Tibial nerve (tissue), 4 donors: ENCODE data around the gene PAPOLA. TPM values are rescaled to one million over a fixed set of nuclear protein-coding genes. Genes with fewer than 3 reads are reported as not detected.

Experiments used
- DNase-seq, 2 donors: peaks; one replicate each; pipeline ENCODE4 v3.0.0-alpha.2; 2019; ENCODE audit warnings: low spot score in 2 of 2
- H3K27ac ChIP-seq, 4 donors: fragments of 200-600 bp; sonication (generic) in 3 of 4; one replicate each; pipeline ENCODE4 v1.5.1; 2017 to 2019; ENCODE audit warnings: mild to moderate bottlenecking in 1 of 4
- H3K27me3 ChIP-seq, 2 donors: fragments of 200-600 bp; sonication (generic) in 1 of 2; one replicate each; pipeline versions ENCODE4 v1.5.1 to v1.6.0; 2017 to 2019
- H3K36me3 ChIP-seq, 3 donors: fragments of 200-600 bp; sonication (generic); one replicate each; pipeline ENCODE4 v1.5.1; 2018 to 2019
- H3K4me1 ChIP-seq, 4 donors: fragments of 200-600 bp; sonication (generic) in 3 of 4; one replicate each; pipeline ENCODE4 v1.5.1; 2017 to 2019
- H3K4me3 ChIP-seq, 4 donors: fragments of 200-600 bp; sonication (generic) in 3 of 4; one replicate each; pipeline ENCODE4 v1.5.1; 2017 to 2019; ENCODE audit warnings: mild to moderate bottlenecking in 1 of 4, moderate library complexity in 1 of 4
- H3K9me3 ChIP-seq, 4 donors: fragments of 200-600 bp; sonication (generic) in 3 of 4; one replicate each; pipeline ENCODE4 v1.5.1; 2017 to 2019
- CTCF ChIP-seq, 5 experiments: fragments of 200-600 bp in 3 of 5; fragments of 450-650 bp in 2 of 5; sonication (generic) in 3 of 5; IDR thresholded peaks; one replicate each; pipeline ENCODE4 v1.5.1; 2016 to 2019; ENCODE audit warnings: antibody characterized with exemption in 5 of 5, mild to moderate bottlenecking in 3 of 5, moderate library complexity in 2 of 5
- EP300 ChIP-seq, 2 donors: sonication (generic); formaldehyde crosslinking; IDR thresholded peaks; one replicate each; pipeline ENCODE4 v1.6.1; 2017; ENCODE audit warnings: antibody characterized with exemption in 2 of 2, mild to moderate bottlenecking in 1 of 2
- POLR2A ChIP-seq, 2 donors: fragments of 450-650 bp; IDR thresholded peaks; one replicate each; pipeline ENCODE4 v1.6.1; 2017; ENCODE audit warnings: antibody characterized with exemption in 2 of 2, mild to moderate bottlenecking in 2 of 2, moderate library complexity in 2 of 2
- WGBS, 2 donors: methylation state at CpG; one replicate each; pipeline ENCODE4 v1.1.5; 2018; 5-methylcytosine and 5-hydroxymethylcytosine counted together
- total RNA-seq, 4 donors: library from RNA; depleted of rRNA; stranded (reverse); fragments of >200 nt; gene quantifications; one replicate each; pipeline ENCODE4 v1.1.0, GENCODE V29; 2016

Gene PAPOLA
- total RNA-seq, 4 donors from 2014 or later, result 129 to 141 (median 135) TPM

GRCh38 chr14:96585672-96586013, 83.5 kb downstream of the PAPOLA start:
- Histone ChIP-seq H3K27me3 (peaks cover 0 to 58% of the 10 kb centered on the region in 2 donors), H3K4me1 (peaks cover 0 to 7% (median 0%) of the 10 kb centered on the region in 4 donors), H3K9me3 (no peaks in the 10 kb centered on the region), H3K27ac (no peak overlapping the region), H3K36me3 (no peaks in the 10 kb centered on the region), H3K4me3 (no peak overlapping the region)
- TF ChIP-seq CTCF (IDR thresholded peaks at IDR 0.05) (no peak), EP300 (IDR thresholded peaks at IDR 0.05) (no peak), POLR2A (IDR thresholded peaks at IDR 0.05) (no peak)
- no peak for DNase-seq
- 58 to 71% methylated on average over 3 of the region's 3 CpGs for WGBS, 2 donors

- no peak for TF ChIP-seq POLR2A (IDR thresholded peaks at IDR 0.05)
- TF ChIP-seq CTCF (IDR thresholded peaks at IDR 0.05), result no peak
- TF ChIP-seq EP300 (IDR thresholded peaks at IDR 0.05), result no peak
- Histone ChIP-seq H3K27ac (no peak overlapping the region), H3K4me3 (no peak overlapping the region), H3K36me3 (no peaks in the 10 kb centered on the region), H3K4me1 (peaks cover 0 to 7% (median 0%) of the 10 kb centered on the region in 4 donors), H3K27me3 (peaks cover 0 to 58% of the 10 kb centered on the region in 2 donors), H3K9me3 (no peaks in the 10 kb centered on the region)
- DNase-seq, result no peak
- 62 to 67% methylated on average over 11 of the region's 11 CpGs for WGBS, 2 donors
Measured at GRCh38 chr14:96586056-96586455, 83.9 kb downstream of the PAPOLA start.

GRCh38 chr14:96586921-96587822, 85.0 kb downstream of the PAPOLA start:
- no peak for DNase-seq
- Histone ChIP-seq H3K4me3 (no peak overlapping the region), H3K36me3 (no peaks in the 10 kb centered on the region), H3K4me1 (peaks cover 0 to 7% (median 0%) of the 10 kb centered on the region in 4 donors), H3K27ac (no peak overlapping the region), H3K27me3 (peaks cover 0 to 61% of the 10 kb centered on the region in 2 donors), H3K9me3 (no peaks in the 10 kb centered on the region)
- TF ChIP-seq CTCF (IDR thresholded peaks at IDR 0.05), result no peak
- no peak for TF ChIP-seq EP300 (IDR thresholded peaks at IDR 0.05)
- TF ChIP-seq POLR2A (IDR thresholded peaks at IDR 0.05), result no peak
- WGBS, 2 donors, result 89% methylated on average over 21 of the region's 21 CpGs

- Histone ChIP-seq H3K4me1 (peaks cover 0 to 14% (median 2%) of the 10 kb centered on the region in 4 donors), H3K36me3 (no peaks in the 10 kb centered on the region), H3K27me3 (peaks cover 0 to 69% of the 10 kb centered on the region in 2 donors), H3K9me3 (no peaks in the 10 kb centered on the region), H3K27ac (no peak overlapping the region), H3K4me3 (no peak overlapping the region)
- 95 to 97% methylated on average over 6 of the region's 6 CpGs for WGBS, 2 donors
- DNase-seq, result no peak
- TF ChIP-seq EP300 (IDR thresholded peaks at IDR 0.05) (no peak), POLR2A (IDR thresholded peaks at IDR 0.05) (no peak), CTCF (IDR thresholded peaks at IDR 0.05) (no peak)
Measured at GRCh38 chr14:96587823-96588385, 85.7 kb downstream of the PAPOLA start.
